GM18858 (cell line): ENCODE results near the gene ACAP3.

Source experiments
- ATAC-seq: cut with Tn5 transposase; IDR thresholded peaks from one replicate; pipeline ENCODE4 v1.9.1; 2021; ENCODE audit not compliant: unreplicated experiment

Gene ACAP3

GRCh38 chr1:1331068-1331965 lies 23.6 kb upstream of the ACAP3 start, which contains the start of gene TAS1R3:
Gene TAS1R3, plus strand, starts transcription at chr1:1331280. Its CDS starts 66 bp downstream, at chr1:1331346.
- no peak for ATAC-seq

- no peak for ATAC-seq
These were observed 22.8 kb upstream of the ACAP3 start for GRCh38 chr1:1330366-1331067.

DNA sequence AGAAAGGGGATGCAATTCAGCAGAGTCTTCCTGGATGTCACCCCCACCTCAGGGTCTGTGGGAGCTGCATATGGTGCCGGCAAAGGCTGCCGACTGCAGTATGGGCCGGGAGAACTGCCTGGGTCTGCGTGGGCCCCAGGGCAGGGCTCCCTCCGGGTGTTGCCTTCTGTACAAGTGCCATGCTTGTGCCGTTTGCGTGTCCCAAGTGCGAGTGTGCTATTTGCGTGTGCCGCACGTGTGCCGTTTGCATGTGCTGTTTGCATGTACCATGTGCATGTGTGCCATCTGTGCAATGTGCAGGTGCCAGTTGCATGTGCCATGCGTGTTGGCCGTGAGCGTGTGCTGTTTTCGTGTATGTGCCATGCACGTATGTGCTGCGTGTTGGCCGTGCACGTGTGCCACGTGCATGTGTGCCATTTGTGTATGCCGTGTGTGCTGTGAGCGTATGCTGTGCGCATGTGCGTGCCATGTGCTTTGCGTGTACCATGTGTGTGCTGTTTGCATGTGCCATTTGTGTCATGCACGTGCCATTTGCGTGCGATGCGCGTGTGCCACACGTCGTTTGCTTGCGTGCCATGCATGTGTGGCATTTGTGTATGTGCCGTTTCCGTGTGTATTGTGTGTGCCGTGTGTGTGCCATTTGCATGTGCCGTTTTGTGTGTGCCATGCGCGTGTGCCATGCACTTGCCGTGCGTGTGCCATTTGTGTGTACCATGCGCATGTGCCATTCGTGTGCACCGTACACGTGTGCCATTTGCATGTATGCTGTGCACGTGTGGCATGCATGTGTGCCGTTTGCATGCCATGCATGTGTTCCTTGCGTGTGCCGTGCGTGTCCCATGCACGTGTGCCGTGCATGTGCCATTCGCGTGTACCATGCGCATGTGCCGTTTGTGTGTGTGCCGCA lies 21.8 kb upstream of the ACAP3 start:
- ATAC-seq, result no peak

DNA sequence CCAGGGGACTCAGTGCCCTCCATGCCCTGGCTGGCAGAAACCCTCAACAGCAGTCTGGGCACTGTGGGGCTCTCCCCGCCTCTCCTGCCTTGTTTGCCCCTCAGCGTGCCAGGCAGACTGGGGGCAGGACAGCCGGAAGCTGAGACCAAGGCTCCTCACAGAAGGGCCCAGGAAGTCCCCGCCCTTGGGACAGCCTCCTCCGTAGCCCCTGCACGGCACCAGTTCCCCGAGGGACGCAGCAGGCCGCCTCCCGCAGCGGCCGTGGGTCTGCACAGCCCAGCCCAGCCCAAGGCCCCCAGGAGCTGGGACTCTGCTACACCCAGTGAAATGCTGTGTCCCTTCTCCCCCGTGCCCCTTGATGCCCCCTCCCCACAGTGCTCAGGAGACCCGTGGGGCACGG lies 20.5 kb upstream of the ACAP3 start:
- no peak for ATAC-seq

DNA sequence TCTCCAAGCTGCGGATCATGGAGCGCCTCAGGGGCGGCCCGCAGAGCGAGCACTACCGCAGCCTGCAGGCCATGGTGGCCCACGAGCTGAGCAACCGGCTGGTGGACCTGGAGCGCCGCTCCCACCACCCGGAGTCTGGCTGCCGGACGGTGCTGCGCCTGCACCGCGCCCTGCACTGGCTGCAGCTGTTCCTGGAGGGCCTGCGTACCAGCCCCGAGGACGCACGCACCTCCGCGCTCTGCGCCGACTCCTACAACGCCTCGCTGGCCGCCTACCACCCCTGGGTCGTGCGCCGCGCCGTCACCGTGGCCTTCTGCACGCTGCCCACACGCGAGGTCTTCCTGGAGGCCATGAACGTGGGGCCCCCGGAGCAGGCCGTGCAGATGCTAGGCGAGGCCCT lies 19.6 kb upstream of the ACAP3 start:
- no peak for ATAC-seq

DNA sequence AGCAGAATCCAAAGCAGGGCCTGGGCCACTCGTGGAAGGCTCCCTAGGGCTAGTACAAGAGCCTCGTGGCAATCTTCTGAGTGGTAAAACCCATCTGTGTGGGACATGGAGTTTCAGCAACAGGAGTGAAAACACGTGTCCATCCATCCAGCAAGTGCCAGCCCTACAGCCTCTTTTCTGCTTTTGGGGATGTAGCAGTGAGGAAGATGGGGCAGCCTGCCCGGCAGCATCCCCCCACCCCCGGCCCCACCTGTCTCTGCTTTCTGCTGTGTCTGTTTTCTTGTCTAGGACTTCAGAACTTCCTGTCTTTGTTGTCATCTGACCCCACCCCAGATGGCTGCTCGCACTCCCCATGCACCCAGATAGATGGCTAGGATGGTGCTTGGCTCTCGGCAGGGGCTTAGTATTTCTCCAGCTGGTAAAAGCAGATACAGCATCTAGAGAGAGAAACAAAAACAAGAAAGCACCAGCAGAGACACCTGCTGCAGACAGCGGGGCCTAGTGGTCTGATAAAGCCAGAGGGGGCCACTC lies 18.4 kb upstream of the ACAP3 start:
- no peak for ATAC-seq

- no peak for ATAC-seq
These were observed 17.8 kb upstream of the ACAP3 start for GRCh38 chr1:1325288-1326074.

GRCh38 chr1:1324524-1325287 lies 17.0 kb upstream of the ACAP3 start, which contains the start of the genes CPTP and INTS11:
Gene CPTP, plus strand, starts transcription at chr1:1324802. Its CDS starts 2,109 bp downstream, at chr1:1326911.
Gene INTS11, minus strand, starts transcription at chr1:1324660. Its CDS starts 52 bp downstream, at chr1:1324608.
- ATAC-seq, result peak; percentile 73

DNA sequence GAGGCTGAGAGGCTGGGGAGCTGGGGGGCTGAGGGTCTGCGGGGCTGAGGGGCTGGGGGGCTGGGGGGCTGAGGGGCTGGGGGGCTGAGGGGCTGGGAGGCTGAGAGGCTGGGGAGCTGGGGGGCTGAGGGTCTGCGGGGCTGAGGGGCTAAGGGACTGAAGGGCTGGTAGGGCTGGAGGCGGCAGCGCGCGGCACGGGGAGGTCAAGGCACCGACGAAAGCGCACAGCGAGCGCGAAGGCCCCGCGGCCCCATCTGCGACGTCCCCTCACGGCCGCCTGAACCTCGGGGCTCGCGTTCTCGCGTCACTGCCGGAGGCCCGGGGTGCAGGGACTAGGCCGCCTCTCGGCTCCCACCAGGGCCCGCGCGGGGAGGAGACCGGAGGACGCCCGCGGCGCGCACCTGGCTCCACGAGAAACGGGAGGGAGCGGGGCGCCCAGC lies 16.4 kb upstream of the ACAP3 start:
- ATAC-seq, result no peak

DNA sequence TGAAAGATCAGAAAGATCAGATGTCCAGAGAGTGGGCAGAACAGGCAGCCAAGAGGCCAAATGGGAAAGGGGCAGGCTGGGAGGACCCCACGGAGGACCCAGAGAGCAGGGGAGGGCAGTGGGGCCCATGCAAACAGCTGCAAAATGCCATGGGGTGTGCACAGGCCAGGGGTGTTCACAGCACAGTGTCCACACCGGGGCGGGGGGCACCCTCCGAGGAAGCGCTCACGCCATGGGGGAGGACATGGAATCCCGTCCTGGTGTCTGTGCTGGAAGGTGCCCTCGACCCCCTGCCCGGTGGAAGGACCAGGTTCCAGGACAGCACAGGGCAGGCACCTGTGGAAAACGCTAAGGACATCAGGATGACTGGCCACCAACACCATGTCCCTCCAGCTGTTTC lies 15.2 kb upstream of the ACAP3 start:
- no peak for ATAC-seq

DNA sequence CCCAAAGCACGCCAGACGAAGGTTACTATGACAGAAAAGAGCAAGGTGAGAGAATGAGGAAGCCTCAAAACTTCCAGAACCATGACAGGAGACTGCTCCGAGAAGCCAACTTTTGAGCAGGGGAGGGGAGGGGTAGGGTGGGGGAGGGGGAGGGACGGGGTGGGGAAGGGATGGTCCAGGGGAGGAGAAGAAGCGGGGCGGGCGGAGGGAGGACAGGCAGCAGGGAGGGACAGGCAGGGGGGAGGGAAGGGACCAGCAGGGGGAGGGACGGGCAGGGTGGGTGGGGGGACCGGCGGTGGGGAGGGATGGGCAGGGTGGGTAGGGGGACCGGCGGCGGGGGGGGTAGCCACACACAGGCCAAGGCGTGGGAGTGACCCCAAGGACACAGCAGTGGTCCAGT lies 14.7 kb upstream of the ACAP3 start:
- ATAC-seq, result no peak

GRCh38 chr1:1321477-1321876 lies 13.7 kb upstream of the ACAP3 start:
- ATAC-seq, result no peak

GRCh38 chr1:1320666-1321448 lies 13.1 kb upstream of the ACAP3 start:
- no peak for ATAC-seq

GRCh38 chr1:1319646-1319941 lies 11.9 kb upstream of the ACAP3 start:
- ATAC-seq, result no peak

DNA sequence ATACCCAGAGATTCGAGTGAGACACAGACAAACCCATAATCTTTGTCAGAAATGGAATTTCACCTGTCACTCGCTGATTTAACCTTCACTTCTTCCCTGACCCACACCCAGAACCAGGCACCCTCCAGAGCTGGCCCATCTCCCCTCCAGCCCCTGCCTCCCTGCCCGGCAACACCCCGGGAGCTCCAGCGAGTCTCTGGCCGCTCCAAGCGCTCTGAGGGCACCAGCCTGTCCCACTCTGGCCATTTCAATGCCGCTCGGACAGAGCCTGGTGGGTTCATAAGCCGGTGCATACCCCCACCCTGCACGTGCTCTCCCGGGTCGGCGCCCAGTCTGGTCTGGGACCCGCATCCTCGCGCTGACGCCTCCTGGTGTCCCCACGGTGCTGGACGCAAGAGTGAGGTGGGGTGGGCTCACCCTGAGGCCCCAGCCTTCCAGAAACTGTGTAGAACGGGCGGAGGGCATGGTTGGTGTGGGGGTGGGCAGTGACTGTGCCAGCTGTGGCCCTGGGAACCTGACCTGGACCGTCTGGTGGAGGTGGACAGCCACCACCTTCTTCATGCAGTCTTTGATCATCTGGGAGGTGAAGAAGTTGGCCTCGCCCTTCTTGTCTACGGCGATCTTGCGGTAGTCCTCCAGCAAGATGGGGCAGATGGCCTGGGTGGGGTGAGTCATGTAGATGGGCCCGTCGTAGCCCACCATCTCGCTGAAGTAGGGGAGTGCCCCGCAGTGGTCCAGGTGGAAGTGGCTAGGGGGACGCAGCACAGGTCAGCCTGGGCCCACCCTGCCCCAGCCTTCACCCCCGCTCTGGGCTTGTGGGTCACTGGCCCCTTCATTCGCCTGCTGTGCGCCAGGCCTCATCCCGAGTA lies 11.3 kb upstream of the ACAP3 start:
- no peak for ATAC-seq

DNA sequence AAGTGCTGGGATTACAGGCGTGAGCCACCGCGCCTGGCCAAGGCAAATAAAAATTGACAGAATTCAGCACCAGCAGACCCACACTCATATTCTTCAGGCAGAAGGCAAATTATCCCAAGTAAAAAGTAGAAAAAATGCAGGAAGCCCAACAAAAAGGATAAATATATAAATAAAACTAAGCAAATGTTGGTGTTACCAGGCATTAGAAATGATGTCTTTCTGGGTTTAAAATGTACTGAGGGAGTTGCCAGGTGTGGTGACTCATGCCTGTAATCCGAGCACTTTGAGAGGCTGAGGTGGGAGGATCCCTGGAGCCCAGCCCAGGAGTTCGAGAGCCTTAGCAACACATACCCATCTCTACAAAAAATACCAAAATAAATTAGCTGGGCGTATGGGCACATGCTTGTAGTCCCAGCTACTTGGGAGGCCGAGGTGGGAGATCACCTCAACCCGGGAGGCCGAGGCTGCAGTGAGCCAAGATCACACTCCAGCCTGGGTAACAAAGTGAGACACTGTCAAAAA lies 10.5 kb upstream of the ACAP3 start:
- no peak for ATAC-seq

DNA sequence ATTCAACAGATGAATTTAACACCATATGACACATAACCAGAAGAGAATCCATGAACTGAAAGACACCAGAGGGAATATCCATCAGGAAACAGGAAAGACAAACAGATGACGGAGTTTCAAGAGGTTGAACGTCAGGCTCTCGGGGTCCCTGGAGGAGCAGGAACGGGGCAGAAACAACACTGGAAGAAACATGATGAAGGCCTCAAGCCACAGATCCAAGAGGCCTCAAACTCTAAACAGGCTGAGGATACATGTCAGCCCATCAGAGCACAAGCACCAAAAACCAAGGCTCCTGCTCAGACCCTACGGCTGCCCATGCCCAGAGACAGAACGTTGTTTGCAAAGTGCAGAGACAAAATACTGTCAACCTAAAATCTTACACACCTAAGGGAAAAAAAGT lies 9.7 kb upstream of the ACAP3 start:
- ATAC-seq, result no peak
